ENCODE results near the gene CS. TPM values are rescaled to one million over a fixed set of nuclear protein-coding genes. Genes with fewer than 3 reads are reported as not detected.
"Not testable (repeated sequence)": the region's sequence is repeated elsewhere in the genome, so short reads cannot be mapped to it uniquely, and the experiment has no call there.

The CS gene
- total and polyA plus RNA-seq, 2 experiments from 2014 or later: 243 to 360 TPM

DNA sequence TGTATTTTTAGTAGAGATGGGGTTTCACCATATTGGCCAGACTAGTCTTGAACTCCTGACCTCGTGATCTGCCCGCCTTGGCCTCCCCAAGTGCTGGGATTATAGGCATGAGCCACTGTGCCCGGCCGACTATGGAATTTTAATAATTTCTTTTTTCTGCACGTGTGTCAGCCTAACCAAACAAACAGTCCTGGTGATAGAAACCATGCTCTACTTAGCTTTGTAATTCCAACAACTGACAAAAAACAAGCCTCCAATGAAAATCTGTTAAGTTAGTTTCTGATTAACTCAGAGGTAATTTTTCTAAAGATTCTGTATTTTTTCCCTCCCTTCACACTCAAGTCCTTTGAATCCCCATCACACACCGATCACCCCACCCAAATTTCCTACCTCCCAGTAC lies 18.1 kb downstream of the CS start:
- TF ChIP-seq, protein P1, sequence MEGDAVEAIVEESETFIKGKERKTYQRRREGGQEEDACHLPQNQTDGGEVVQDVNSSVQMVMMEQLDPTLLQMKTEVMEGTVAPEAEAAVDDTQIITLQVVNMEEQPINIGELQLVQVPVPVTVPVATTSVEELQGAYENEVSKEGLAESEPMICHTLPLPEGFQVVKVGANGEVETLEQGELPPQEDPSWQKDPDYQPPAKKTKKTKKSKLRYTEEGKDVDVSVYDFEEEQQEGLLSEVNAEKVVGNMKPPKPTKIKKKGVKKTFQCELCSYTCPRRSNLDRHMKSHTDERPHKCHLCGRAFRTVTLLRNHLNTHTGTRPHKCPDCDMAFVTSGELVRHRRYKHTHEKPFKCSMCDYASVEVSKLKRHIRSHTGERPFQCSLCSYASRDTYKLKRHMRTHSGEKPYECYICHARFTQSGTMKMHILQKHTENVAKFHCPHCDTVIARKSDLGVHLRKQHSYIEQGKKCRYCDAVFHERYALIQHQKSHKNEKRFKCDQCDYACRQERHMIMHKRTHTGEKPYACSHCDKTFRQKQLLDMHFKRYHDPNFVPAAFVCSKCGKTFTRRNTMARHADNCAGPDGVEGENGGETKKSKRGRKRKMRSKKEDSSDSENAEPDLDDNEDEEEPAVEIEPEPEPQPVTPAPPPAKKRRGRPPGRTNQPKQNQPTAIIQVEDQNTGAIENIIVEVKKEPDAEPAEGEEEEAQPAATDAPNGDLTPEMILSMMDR (IDR thresholded peaks at IDR 0.05; ENCODE audit: low read depth, low read length): no peak
- H3K4me1 ChIP-seq (ENCODE audit: low read depth): no peaks in the 10 kb centered on the region
- no peak overlapping the region for H3K27ac ChIP-seq
- DNase-seq (ENCODE audit: low read depth in 1 of 2, low spot score in 1 of 2): no peak
- H3K27me3 ChIP-seq: no peaks in the 10 kb centered on the region
- no peak overlapping the region for H3K4me3 ChIP-seq
- peaks cover 79% of the 10 kb centered on the region for H3K36me3 ChIP-seq
- H3K9me3 ChIP-seq (ENCODE audit: low read depth): no peaks in the 10 kb centered on the region

- DNase-seq (ENCODE audit: low read depth in 1 of 2, low spot score in 1 of 2): no peak
- Histone ChIP-seq H3K27me3 (no peaks in the 10 kb centered on the region), H3K4me3 (no peak overlapping the region), H3K27ac (no peak overlapping the region), H3K9me3 (ENCODE audit: low read depth) (no peaks in the 10 kb centered on the region), H3K36me3 (peaks cover 84% of the 10 kb centered on the region), H3K4me1 (ENCODE audit: low read depth) (no peaks in the 10 kb centered on the region)
- TF ChIP-seq, protein P1 (IDR thresholded peaks at IDR 0.05; ENCODE audit: low read depth, low read length): no peak
These were observed 19.3 kb downstream of the CS start for GRCh38 chr12:56280849-56281248.

GRCh38 chr12:56278905-56279304 lies 21.2 kb downstream of the CS start:
- no peak for DNase-seq (ENCODE audit: low read depth in 1 of 2, low spot score in 1 of 2)
- H3K9me3 ChIP-seq (ENCODE audit: low read depth): no peaks in the 10 kb centered on the region
- no peaks in the 10 kb centered on the region for H3K4me1 ChIP-seq (ENCODE audit: low read depth)
- H3K36me3 ChIP-seq: peaks cover 89% of the 10 kb centered on the region
- no peak overlapping the region for H3K4me3 ChIP-seq
- TF ChIP-seq, protein P1 (IDR thresholded peaks at IDR 0.05; ENCODE audit: low read depth, low read length): no peak
- no peaks in the 10 kb centered on the region for H3K27me3 ChIP-seq
- H3K27ac ChIP-seq: no peak overlapping the region

DNA sequence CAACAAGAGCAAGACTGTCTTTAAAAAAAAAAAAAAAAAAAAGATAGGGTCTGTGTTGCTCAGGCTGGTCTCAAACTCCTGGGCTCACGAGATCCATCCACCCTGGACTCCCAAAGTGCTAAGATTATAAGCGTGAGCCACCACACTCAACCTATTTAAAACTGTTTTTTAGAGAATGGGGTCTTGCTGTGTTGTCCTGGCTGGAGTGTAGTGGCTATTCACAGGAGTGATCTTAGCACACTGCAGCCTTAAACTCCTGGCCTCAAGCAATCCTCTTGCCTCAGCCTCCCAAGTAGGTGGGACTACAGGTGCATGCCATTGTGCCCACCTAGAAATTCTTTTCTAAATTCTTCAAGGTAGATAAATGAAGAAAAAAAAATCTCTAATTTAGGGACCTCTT lies 25.8 kb downstream of the CS start:
- Histone ChIP-seq H3K36me3 (peaks cover 65% of the 10 kb centered on the region), H3K27ac (no peak overlapping the region), H3K9me3 (ENCODE audit: low read depth) (no peaks in the 10 kb centered on the region), H3K27me3 (no peaks in the 10 kb centered on the region), H3K4me1 (ENCODE audit: low read depth) (peaks cover 18% of the 10 kb centered on the region), H3K4me3 (no peak overlapping the region)
- DNase-seq (ENCODE audit: low read depth in 1 of 2, low spot score in 1 of 2): no peak
- TF ChIP-seq, protein P1 (IDR thresholded peaks at IDR 0.05; ENCODE audit: low read depth, low read length): no peak

DNA sequence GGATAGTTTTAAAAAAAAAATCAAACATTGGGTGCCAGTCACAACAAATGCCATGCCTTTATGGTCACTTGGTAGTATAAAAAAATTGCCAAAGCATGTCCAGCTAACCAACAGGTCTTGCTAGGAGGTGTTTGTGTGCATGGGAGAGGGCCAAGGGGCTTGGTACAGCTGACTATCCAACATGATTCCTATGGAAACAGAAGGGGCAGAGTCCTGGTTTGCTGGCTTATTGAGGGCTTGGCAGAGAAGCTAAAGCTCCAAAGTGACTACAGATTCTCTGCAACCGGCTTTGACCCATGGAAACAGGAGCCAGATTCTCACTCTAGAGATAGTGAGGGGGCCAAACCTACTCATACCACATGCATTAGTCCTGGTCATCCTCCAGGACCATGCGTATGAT lies 27.7 kb downstream of the CS start:
- H3K27me3 ChIP-seq; DNase-seq (ENCODE audit: low read depth in 1 of 2, low spot score in 1 of 2); H3K9me3 ChIP-seq (ENCODE audit: low read depth); H3K4me3 ChIP-seq: not testable (repeated sequence)
- H3K4me1 ChIP-seq (ENCODE audit: low read depth): peaks cover 18% of the 10 kb centered on the region
- H3K27ac ChIP-seq: peak overlapping the region; percentile 96
- peaks cover 49% of the 10 kb centered on the region for H3K36me3 ChIP-seq

- DNase-seq (ENCODE audit: low read depth in 1 of 2, low spot score in 1 of 2): peak; percentile 38 to 89
- H3K4me1 ChIP-seq (ENCODE audit: low read depth): peaks cover 18% of the 10 kb centered on the region
- TF ChIP-seq, protein P1 (IDR thresholded peaks at IDR 0.05; ENCODE audit: low read depth, low read length): peak; percentile 53
- no peaks in the 10 kb centered on the region for H3K9me3 ChIP-seq (ENCODE audit: low read depth)
- H3K4me3 ChIP-seq: no peak overlapping the region
- H3K27ac ChIP-seq: peak overlapping the region; percentile 96
- H3K36me3 ChIP-seq: peaks cover 39% of the 10 kb centered on the region
- H3K27me3 ChIP-seq: no peaks in the 10 kb centered on the region
These were observed 29.1 kb downstream of the CS start for GRCh38 chr12:56271031-56271430.

Measured in cardiac muscle cell (in vitro differentiated cells and primary cell).